Lung (tissue), 12 donors: ENCODE data around the gene C18orf63. TPM values are rescaled to one million over a fixed set of nuclear protein-coding genes. Genes with fewer than 3 reads are reported as not detected.

Experiments
- ATAC-seq: fragments of 200-7000 bp; cut with Tn5 transposase; one replicate; pipeline ENCODE4 v1.9.1; 2020; ENCODE audit warnings: moderate number of reproducible peaks; ENCODE audit not compliant: insufficient read depth, low FRiP score
- DNase-seq, 3 donors: peaks; one replicate each; pipeline ENCODE4 v3.0.0-alpha.2; 2013 to 2017
- H3K27ac ChIP-seq, 2 donors: one replicate each; pipeline ENCODE4 v1.5.1; 2013; ENCODE audit warnings: mild to moderate bottlenecking in 2 of 2, moderate library complexity in 2 of 2, control low read depth in 1 of 2, inconsistent platforms in 1 of 2, low read depth in 1 of 2, low read length in 1 of 2
- H3K27me3 ChIP-seq, 3 donors: one replicate each; pipeline ENCODE4 v1.5.1; 2013; ENCODE audit warnings: low read length in 2 of 3; ENCODE audit not compliant: control insufficient read depth in 3 of 3, insufficient read depth in 3 of 3
- H3K36me3 ChIP-seq, 4 donors: one replicate each; pipeline ENCODE4 v1.5.1; 2013; ENCODE audit warnings: low read length in 4 of 4, mild to moderate bottlenecking in 1 of 4, moderate library complexity in 1 of 4; ENCODE audit not compliant: control insufficient read depth in 4 of 4, insufficient read depth in 4 of 4
- H3K4me1 ChIP-seq, 5 donors: one replicate each; pipeline ENCODE4 v1.5.1; 2013; ENCODE audit warnings: low read length in 5 of 5, mild to moderate bottlenecking in 2 of 5, moderate library complexity in 1 of 5; ENCODE audit not compliant: control insufficient read depth in 5 of 5, insufficient read depth in 5 of 5
- H3K4me3 ChIP-seq: one replicate; pipeline ENCODE4 v1.5.1; 2013; ENCODE audit warnings: mild to moderate bottlenecking, control low read depth, moderate library complexity
- H3K9ac ChIP-seq, 2 donors: one replicate each; pipeline ENCODE4 v1.5.1; 2013; ENCODE audit warnings: low read length in 2 of 2, control low read depth in 1 of 2; ENCODE audit not compliant: insufficient read depth in 1 of 2
- H3K9me3 ChIP-seq, 4 donors: one replicate each; pipeline ENCODE4 v1.5.1; 2013; ENCODE audit warnings: low read length in 3 of 4, mild to moderate bottlenecking in 1 of 4, moderate library complexity in 1 of 4; ENCODE audit not compliant: control insufficient read depth in 4 of 4, insufficient read depth in 3 of 4
- WGBS, 2 donors: extraction: QIAGEN DNeasy Blood & Tissue Kit; methylation state at CpG; one replicate each; pipeline ENCODE4 v1.1.7; 2013; 5-methylcytosine and 5-hydroxymethylcytosine counted together
- polyA plus RNA-seq, 2 donors: library from polyadenylated mRNA; stranded (reverse); fragments of 200-250 nt; gene quantifications; one replicate each; pipeline ENCODE4 v1.2.1, GENCODE V29; 2013
- total RNA-seq, 2 donors: library from RNA; depleted of rRNA in 1 of 2; stranded (reverse); fragments of >200 nt in 1 of 2; gene quantifications; one replicate each; pipeline ENCODE4 v1.2.1, GENCODE V29; 2014 to 2021
- TF ChIP-seq, protein P1 (sequence below): IDR thresholded peaks from 2 replicates; pipeline ENCODE4 v1.5.1; 2012; ENCODE audit warnings: mild to moderate bottlenecking; ENCODE audit errors: control extremely low read depth, extremely low read depth
- donor health status: control.
- donor health status: control.
- donor health status: Bipolar disorder and iron deficiency.
- donor health status: healthy.
- donor health status: DM: yes; HTN: yes; CAD: no.

The C18orf63 gene
- total and polyA plus RNA-seq, 4 donors = 0.14 to 0.55 (median 0.38) TPM

DNA sequence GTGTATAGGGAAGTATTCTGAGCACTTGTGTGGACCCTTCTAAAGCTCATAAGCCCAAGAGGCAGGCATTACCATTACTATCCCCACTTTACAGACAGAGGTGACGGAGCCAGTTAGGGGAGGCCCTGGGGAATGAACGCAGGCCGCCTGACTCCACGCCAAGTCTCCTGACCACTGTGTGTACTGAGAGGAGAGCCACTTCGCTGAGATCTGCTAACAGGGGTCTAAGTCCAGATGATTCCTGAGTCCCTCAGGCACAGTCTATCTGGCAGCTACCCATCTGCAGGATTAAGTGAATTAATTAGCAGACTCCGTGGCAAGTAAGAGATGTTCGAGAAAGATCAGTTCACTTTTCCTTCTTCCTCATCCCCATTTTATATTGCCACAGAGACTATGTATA is 37.6 kb upstream of the C18orf63 start:
- Histone ChIP-seq H3K9me3 (no peaks in the 10 kb centered on the region), H3K27ac (peak overlapping the region in 1 of 2 donors; percentile 40), H3K36me3 (peaks cover 0 to 4% (median 2%) of the 10 kb centered on the region in 4 donors), H3K4me1 (peaks cover 22 to 40% (median 29%) of the 10 kb centered on the region in 5 donors), H3K9ac (no peak overlapping the region), H3K27me3 (no peaks in the 10 kb centered on the region), H3K4me3 (no peak overlapping the region)
- TF ChIP-seq, protein P1, sequence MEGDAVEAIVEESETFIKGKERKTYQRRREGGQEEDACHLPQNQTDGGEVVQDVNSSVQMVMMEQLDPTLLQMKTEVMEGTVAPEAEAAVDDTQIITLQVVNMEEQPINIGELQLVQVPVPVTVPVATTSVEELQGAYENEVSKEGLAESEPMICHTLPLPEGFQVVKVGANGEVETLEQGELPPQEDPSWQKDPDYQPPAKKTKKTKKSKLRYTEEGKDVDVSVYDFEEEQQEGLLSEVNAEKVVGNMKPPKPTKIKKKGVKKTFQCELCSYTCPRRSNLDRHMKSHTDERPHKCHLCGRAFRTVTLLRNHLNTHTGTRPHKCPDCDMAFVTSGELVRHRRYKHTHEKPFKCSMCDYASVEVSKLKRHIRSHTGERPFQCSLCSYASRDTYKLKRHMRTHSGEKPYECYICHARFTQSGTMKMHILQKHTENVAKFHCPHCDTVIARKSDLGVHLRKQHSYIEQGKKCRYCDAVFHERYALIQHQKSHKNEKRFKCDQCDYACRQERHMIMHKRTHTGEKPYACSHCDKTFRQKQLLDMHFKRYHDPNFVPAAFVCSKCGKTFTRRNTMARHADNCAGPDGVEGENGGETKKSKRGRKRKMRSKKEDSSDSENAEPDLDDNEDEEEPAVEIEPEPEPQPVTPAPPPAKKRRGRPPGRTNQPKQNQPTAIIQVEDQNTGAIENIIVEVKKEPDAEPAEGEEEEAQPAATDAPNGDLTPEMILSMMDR = no peak
- no peak for ATAC-seq
- no peak for DNase-seq
- 70 to 83% methylated on average over 7 of the region's 7 CpGs for WGBS, 2 donors

DNA sequence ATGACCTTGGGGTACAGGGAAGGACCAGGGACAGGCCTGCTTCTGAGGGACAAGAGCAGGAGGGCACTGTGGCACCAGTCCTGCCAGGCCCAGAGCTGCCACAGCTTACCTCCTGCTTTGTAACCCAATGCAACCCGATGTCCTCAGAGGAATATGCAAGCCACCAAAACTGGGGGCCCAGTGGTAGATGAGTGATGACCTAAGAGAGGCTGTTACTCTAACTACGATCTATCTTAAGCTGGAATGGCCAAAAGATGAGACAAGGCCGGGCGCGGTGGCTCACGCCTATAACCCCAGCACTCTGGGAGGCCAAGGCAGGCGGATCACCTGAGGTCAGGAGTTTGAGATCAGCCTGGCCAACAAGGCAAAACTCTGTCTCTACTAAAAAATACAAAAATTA is 36.7 kb upstream of the C18orf63 start:
- H3K9ac ChIP-seq = no peak overlapping the region
- TF ChIP-seq, protein P1 = no peak
- H3K9me3 ChIP-seq = no peaks in the 10 kb centered on the region
- H3K27me3 ChIP-seq = no peaks in the 10 kb centered on the region
- no peak for ATAC-seq
- no peak overlapping the region for H3K4me3 ChIP-seq
- WGBS, 2 donors = 90 to 95% methylated on average over 7 of the region's 7 CpGs
- H3K4me1 ChIP-seq = peaks cover 29 to 38% (median 35%) of the 10 kb centered on the region in 5 donors
- peak overlapping the region in 1 of 2 donors; percentile 65 for H3K27ac ChIP-seq
- DNase-seq = no peak
- H3K36me3 ChIP-seq = peaks cover 0 to 4% (median 0%) of the 10 kb centered on the region in 4 donors

DNA sequence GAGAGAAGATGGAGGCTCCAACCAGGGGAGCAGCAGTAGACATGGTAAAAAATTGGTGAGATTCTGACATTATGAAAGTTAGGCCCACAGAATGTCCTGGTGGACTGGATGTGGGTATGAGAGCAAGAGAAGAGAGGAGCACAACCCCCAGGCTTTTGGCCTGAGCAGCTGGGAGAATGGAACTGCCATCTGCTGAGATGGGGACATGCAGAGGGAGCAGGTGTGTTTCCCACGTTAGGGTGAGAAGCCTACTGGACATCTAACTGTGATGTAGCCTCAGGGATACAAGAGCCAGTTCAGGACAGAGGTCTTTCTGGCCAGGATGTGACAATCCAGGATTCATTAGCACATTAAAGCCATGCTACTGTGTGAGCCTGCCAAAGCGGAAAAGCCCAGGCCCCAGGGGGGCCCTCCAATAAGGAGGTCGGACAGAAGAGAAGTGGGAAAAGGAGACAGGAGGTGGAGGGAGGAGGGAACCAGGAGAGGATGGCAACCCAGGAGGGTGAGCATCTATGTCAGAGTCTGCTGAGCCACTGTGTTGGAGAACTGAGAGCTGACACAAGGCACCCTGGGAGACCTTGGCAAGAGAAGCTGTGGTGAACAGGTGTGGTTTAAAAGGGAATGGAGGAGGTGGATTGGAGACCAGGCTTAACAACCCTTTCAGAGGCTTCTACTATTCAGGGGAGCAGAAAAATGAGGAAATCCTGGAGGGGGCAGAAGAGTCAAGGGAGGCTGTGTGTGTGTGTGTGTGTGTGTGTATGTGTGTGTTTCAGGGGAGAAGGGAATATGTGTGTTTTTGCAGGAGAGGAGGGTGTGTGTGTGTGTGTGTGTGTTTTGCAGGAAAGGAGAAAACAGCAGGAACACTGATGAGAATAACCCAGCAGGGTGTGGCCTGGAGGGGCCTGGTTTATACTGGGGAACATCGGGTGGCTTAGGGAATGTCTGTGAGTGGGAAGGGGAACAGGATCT is 34.3 kb upstream of the C18orf63 start:
- peaks cover 29 to 41% (median 36%) of the 10 kb centered on the region in 5 donors for H3K4me1 ChIP-seq
- ATAC-seq (no peak), DNase-seq (no peak)
- TF ChIP-seq, protein P1 = no peak
- no peaks in the 10 kb centered on the region for H3K9me3 ChIP-seq
- H3K27me3 ChIP-seq = no peaks in the 10 kb centered on the region
- peaks cover 0 to 4% (median 0%) of the 10 kb centered on the region in 4 donors for H3K36me3 ChIP-seq
- WGBS, 2 donors = 55 to 59% methylated on average over 4 of the region's 4 CpGs
- H3K27ac ChIP-seq = peak overlapping the region; percentile 71 to 77
- H3K9ac ChIP-seq = peak overlapping the region in 1 of 2 donors; percentile 11
- H3K4me3 ChIP-seq = no peak overlapping the region
